ENCODE results near the gene DENND6A. TPM values are rescaled to one million over a fixed set of nuclear protein-coding genes. Genes with fewer than 3 reads are reported as not detected.

The DENND6A gene
- total and polyA plus RNA-seq, 2 donors (not counting 1 experiment from before 2014, with no cell fraction given) = 11.4 to 13.4 TPM

DNA sequence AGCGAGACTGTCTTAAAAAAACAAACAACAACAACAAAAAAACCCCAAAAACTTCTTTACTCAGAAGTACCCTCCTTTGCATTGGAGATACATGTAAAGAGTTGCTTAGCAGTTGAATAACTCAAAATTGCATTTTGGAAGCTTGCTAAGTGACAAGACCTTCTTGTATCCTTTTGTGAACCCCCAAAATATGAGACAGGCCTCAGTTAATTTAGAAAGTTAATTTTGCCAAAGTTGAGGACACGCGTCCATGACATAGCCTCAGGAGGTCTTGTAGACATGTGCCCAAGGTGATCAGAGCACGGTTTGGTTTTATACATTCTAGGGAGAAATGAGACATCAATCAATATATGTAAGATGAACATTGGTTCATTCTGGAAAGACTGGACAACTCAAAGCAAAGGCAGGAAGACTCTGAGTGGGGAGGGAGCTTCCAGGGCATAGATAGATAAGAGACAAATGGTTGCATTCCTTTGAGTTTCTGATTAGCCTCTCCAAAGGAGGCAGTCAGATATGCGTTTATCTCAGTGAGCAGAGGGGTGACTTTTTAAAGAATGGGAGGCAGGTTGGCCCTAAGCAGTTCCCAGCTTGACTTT lies 94.0 kb downstream of the DENND6A start:
- Histone ChIP-seq H3K4me1 (ENCODE audit: control insufficient read depth, extremely low read depth, insufficient read depth, low read length) (peaks cover 5% of the 10 kb centered on the region), H3K79me2 (ENCODE audit: control insufficient read depth, insufficient read depth, low read length) (peaks cover 36% of the 10 kb centered on the region), H3K4me2 (ENCODE audit: extremely low read depth, insufficient read depth, low read length) (peak overlapping the region; percentile 99), H3K9me3 (ENCODE audit: control insufficient read depth, insufficient read depth, low read depth, low read length) (no peaks in the 10 kb centered on the region), H3K27me3 (ENCODE audit: control insufficient read depth, insufficient read depth, low read length) (no peaks in the 10 kb centered on the region), H4K20me1 (ENCODE audit: control insufficient read depth, extremely low read depth, insufficient read depth, low read length) (peaks cover 14% of the 10 kb centered on the region), H3K4me3 (replicated peaks in 1 of 4; ENCODE audit: control extremely low read depth in 1 of 4, insufficient read depth in 1 of 4, low read depth in 3 of 4, low read length in 4 of 4) (peak overlapping the region; percentile 58 to 98 (median 92)), H3K27ac (ENCODE audit: insufficient read depth, low read length) (peak overlapping the region; percentile 100), H3K36me3 (ENCODE audit: control insufficient read depth, insufficient read depth, low read length) (peaks cover 1% of the 10 kb centered on the region), H3K9ac (ENCODE audit: insufficient read depth, low read length) (no peak overlapping the region), H2AFZ (ENCODE audit: low read length) (no peak overlapping the region)
- DNase-seq (ENCODE audit: low read depth in 2 of 2) = no peak
- no peak for TF ChIP-seq EZH2 (IDR thresholded peaks at IDR 0.05; ENCODE audit: low read length, missing control alignments)
- TF ChIP-seq, protein P1, sequence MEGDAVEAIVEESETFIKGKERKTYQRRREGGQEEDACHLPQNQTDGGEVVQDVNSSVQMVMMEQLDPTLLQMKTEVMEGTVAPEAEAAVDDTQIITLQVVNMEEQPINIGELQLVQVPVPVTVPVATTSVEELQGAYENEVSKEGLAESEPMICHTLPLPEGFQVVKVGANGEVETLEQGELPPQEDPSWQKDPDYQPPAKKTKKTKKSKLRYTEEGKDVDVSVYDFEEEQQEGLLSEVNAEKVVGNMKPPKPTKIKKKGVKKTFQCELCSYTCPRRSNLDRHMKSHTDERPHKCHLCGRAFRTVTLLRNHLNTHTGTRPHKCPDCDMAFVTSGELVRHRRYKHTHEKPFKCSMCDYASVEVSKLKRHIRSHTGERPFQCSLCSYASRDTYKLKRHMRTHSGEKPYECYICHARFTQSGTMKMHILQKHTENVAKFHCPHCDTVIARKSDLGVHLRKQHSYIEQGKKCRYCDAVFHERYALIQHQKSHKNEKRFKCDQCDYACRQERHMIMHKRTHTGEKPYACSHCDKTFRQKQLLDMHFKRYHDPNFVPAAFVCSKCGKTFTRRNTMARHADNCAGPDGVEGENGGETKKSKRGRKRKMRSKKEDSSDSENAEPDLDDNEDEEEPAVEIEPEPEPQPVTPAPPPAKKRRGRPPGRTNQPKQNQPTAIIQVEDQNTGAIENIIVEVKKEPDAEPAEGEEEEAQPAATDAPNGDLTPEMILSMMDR (conservative IDR thresholded peaks at IDR 0.05 in 1 of 2, IDR thresholded peaks at IDR 0.05 in 1 of 2; ENCODE audit: low read depth in 1 of 2, low read length in 2 of 2) = no peak

DNA sequence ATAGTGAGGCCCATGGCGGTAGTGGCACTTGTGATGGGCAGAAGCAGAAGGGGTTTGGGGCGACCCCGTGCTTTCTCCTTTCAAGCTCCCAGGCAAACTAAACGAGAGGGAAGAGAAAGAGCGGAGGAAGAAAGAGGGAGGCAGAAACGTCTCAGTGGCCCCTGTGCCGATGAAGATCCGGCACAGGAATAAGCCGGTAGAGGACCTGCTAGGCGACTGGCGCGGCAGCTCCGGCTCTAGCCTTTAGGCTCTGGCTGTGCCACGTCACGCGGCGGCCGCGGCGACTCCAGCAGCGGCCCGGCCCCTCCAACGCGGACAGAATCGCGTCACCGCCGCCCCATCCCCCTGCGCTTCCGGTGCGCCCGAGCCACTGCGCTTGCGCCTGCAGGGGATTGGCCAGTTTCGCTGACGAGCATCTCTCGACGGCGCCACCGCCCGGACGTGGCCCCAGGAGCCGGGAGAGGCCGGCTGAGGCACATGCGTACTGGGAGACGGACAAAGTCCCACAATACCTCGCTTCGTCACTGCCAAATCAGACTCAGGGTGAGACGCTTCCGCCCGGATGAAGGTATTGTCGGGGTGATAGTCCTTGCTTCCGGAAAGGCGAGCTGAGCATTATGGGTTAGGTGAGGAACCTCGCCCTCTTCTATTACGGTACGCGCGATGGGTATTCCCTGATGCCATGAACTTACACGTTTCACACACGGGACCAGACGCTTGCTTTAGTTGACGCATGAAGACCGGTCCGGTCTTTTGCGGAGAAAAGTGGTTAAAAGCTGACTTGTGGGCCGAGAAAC lies 95.6 kb downstream of the DENND6A start, which contains the start of gene ARF4:
Gene ARF4, minus strand, starts transcription at position 218 of the 797 bp plus-strand sequence. Its CDS starts 204 bp downstream, at position 14.
- no peaks in the 10 kb centered on the region for H3K9me3 ChIP-seq (ENCODE audit: control insufficient read depth, insufficient read depth, low read depth, low read length)

More for the DNA sequence above, 95.6 kb downstream of the DENND6A start, which contains the start of gene ARF4:
- H3K4me2 ChIP-seq (ENCODE audit: extremely low read depth, insufficient read depth, low read length) = peak within 1 kb of the TSS; percentile 99
- peak within 1 kb of the TSS; percentile 76 for H2AFZ ChIP-seq (ENCODE audit: low read length)
- H3K79me2 ChIP-seq (ENCODE audit: control insufficient read depth, insufficient read depth, low read length) = peaks cover 52% of the 10 kb centered on the region
- H3K27ac ChIP-seq (ENCODE audit: insufficient read depth, low read length) = peak within 1 kb of the TSS; percentile 100
- H3K27me3 ChIP-seq (ENCODE audit: control insufficient read depth, insufficient read depth, low read length) = no peaks in the 10 kb centered on the region
- peaks cover 1% of the 10 kb centered on the region for H3K36me3 ChIP-seq (ENCODE audit: control insufficient read depth, insufficient read depth, low read length)
- H3K9ac ChIP-seq (ENCODE audit: insufficient read depth, low read length) = peak within 1 kb of the TSS; percentile 90
- H3K4me1 ChIP-seq (ENCODE audit: control insufficient read depth, extremely low read depth, insufficient read depth, low read length) = peaks cover 5% of the 10 kb centered on the region
- peak; percentile 99 for DNase-seq (ENCODE audit: low read depth in 2 of 2)
- H3K4me3 ChIP-seq (replicated peaks in 1 of 4; ENCODE audit: control extremely low read depth in 1 of 4, insufficient read depth in 1 of 4, low read depth in 3 of 4, low read length in 4 of 4) = peak within 1 kb of the TSS; percentile 84 to 98 (median 92)
- peaks cover 23% of the 10 kb centered on the region for H4K20me1 ChIP-seq (ENCODE audit: control insufficient read depth, extremely low read depth, insufficient read depth, low read length)
- TF ChIP-seq, protein P1 (conservative IDR thresholded peaks at IDR 0.05 in 1 of 2, IDR thresholded peaks at IDR 0.05 in 1 of 2; ENCODE audit: low read depth in 1 of 2, low read length in 2 of 2) = peak in 1 of 2 donors; percentile 15
- no peak for TF ChIP-seq EZH2 (IDR thresholded peaks at IDR 0.05; ENCODE audit: low read length, missing control alignments)

Measured in fibroblast of lung (primary cell).